Hypothalamus (tissue), 51 donors: ENCODE data around the gene CD63.

Source experiments
- DNase-seq, 51 donors: peaks; one replicate each; lab custom pipeline; 2025; lab: John Stamatoyannopoulos, UW

CD63 gene

GRCh38 chr12:55694188-55694515 lies 34.7 kb downstream of the CD63 start:
- no peak for DNase-seq

DNA sequence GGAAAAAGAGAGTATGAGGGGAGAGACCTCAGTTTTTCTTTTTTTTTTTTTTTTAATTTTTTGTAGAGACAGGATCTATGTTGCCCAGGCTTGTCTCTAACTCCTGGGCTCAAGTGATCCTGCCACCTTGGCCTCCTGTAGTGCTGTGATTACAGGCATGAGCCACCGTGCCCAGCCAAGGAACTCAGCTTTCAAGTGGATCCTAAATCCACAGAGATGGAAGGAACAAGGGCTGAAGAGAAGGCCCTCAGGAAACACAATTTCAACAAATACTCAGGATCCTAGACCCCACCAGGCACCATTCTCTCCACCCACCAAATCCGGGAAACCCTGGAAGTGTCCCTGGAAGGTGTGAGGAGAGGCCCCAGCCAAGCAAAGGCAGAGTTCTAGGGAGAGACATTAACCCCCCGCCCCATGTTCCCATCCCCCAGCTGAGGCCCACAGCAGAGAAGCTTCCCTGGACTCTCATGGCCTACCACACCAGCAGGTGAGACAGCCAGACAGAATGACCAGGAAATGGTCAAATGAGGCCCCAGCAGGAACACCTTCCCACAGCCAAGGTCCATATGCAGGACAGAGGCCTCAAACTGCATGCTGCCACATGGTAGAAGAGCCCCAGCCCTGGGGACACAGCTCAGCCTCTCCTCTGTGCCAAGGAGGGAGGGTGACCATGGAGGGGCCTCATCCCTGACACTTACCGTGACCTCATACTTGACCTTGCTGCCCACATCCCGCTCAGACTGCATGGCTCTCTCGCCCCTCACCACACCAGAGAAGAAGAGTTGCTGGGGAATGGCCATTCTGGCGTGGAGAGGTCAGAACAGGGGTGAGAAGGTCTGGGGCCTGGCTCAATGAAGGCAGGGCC lies 35.3 kb downstream of the CD63 start:
- no peak for DNase-seq

DNA sequence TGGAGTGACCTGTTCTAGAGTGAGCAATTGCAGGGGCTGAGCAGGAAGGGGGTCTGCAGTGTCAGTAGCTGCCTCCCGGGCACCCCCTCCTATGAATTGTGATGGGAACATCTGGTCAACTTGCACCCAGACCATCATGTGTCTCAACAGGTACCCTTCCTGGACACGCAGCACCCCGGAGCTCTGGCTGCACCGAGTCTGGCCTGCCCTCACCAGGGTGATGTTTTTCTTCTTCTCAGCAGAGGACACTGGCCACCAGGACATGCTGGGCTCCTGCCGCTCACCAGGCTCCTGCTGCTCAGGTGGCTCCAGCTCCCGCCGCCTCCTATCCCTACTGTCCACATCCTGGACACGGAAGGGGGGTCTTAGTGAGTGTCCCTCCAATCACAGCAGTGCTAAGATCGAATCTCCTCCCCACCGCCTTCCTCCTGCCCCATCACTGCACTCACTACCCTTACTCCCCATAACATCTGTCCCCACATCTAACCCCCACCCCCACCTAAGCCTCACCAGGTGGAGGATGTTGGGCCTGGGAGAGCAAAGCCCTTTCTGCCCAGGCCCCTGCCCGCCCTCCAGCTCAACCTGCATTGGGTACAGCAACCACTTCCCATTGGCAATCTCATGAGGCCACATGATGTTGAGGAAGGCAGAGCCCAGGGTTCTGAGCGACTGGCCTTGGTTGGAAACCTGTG lies 36.0 kb downstream of the CD63 start:
- no peak for DNase-seq

- no peak for DNase-seq
Observed at GRCh38 chr12:55688716-55689655, 39.8 kb downstream of the CD63 start.

GRCh38 chr12:55687746-55688145 lies 41.1 kb downstream of the CD63 start:
- DNase-seq = no peak

- no peak for DNase-seq
Observed at GRCh38 chr12:55686366-55687010, 42.3 kb downstream of the CD63 start.

DNA sequence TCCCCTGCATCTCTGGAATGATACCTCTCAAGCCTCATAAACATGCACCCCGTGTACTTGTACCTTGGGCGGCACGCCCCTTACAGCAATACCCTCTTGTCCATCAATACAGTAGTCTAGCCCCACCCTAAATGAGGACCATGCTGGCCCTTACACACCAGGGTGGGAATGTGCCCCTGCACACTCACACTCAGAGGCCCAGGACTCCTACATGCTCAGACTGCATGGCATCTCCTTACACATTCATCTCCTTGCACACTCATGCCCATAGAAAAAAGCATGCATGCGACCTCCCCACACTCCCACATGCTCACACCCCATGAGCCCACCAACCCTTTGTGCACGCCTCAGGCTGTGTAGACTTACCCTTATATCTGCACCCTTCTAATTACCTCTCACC lies 43.1 kb downstream of the CD63 start:
- no peak for DNase-seq

DNA sequence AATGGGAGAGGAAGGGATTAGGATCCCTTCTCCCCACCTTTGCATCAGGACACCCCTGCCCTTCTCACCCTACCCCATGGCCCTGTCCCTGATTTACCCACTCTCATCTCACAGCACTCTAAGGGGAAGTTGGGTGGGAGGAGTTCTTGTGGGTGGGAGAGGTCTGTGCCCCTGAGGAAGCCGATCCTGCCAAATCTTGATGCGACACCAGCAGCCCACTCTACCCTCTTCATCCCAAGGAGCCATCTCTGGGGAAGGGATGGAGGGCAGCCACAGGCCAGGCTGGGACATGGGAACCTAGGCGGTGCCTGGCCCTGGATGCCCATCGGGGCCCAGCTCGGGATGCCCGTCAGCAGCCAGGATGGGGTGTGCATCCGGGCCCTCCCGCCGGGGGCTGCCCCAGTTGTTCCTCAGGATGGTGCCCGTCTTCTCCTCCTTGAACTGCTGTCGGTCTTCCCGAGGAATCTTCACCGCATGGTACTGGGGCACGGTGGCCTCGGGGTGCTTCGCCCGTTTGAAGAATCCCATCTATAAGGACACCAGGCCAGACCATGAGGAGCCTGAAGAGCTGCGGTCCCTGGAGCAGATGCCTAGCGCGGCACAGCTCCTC lies 43.9 kb downstream of the CD63 start:
- DNase-seq = no peak

DNA sequence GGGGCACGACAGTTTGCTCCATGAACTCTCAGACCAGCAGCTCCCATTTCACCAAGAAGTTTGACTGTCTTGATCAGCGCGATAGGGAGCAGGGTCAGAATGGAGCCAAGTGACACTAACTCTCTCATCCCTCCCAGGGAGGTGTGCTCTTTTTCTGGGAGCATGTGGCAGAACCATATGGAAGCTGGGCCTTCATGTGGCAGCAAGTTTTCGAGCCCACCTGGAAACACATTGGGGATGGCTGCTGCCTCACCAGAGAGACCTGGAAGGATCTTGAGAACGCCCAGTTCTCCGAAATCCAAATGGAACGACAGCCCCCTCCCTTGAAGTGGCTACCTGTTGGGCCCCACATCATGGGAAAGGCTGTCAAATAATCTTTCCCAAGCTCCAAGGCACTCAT lies 45.1 kb downstream of the CD63 start:
- DNase-seq = no peak

GRCh38 chr12:55682087-55682796 lies 46.6 kb downstream of the CD63 start:
- no peak for DNase-seq

GRCh38 chr12:55681142-55682077 lies 47.4 kb downstream of the CD63 start:
- peak in 20 of 51 donors; percentile 3 to 54 (median 24) for DNase-seq

DNA sequence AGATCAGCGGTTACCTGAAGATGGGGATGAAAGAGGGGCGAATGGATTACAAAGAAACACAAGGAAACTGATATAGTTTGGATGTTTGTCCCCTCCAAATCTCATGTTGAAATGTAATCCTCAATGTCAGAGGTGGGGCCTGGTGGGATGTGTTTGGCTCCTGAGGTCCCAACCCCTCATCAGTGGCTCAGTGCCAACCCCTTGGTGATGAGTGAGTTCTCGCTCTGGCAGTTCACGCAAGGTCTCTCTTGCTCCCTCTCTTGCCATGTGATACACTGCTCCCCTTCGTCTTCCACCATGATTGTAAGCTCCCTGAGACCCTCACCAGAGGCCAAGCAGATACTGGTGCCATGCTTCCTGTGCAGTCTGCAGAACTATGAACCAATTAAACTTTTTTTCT lies 49.1 kb downstream of the CD63 start:
- DNase-seq = no peak

- no peak for DNase-seq
Observed at GRCh38 chr12:55676707-55677106, 52.1 kb downstream of the CD63 start.

GRCh38 chr12:55675666-55676065 lies 53.1 kb downstream of the CD63 start:
- DNase-seq = no peak
